Muscle of back (tissue), 11 donors: ENCODE results near the gene TOPORS. TPM values are rescaled to one million over a fixed set of nuclear protein-coding genes. Genes with fewer than 3 reads are reported as not detected.
"Not testable (repeated sequence)": the region's sequence is repeated elsewhere in the genome, so short reads cannot be mapped to it uniquely, and the experiment has no call there.

Experiments
- DNase-seq, 3 donors: peaks; one replicate each; pipeline versions ENCODE4 v3.0.0 to v3.0.0-alpha.2; 2013
- polyA plus RNA-seq, 10 donors: library from polyadenylated mRNA; unstranded; fragments of 120-200 nt; gene quantifications; one replicate each; pipeline ENCODE4 v1.2.1, GENCODE V29; 2013; ENCODE audit not compliant: insufficient read length in 10 of 10

Gene TOPORS
- polyA plus RNA-seq, 10 donors: 15.6 to 21.6 (median 18.7) TPM

- peak; percentile 40 to 71 (median 56) for DNase-seq
These were observed 19.8 kb upstream of the TOPORS start for GRCh38 chr9:32571969-32572899.

- no peak for DNase-seq
These were observed 17.9 kb upstream of the TOPORS start for GRCh38 chr9:32570262-32570661.

- no peak for DNase-seq
These were observed 14.4 kb upstream of the TOPORS start for GRCh38 chr9:32566770-32567169.

DNA sequence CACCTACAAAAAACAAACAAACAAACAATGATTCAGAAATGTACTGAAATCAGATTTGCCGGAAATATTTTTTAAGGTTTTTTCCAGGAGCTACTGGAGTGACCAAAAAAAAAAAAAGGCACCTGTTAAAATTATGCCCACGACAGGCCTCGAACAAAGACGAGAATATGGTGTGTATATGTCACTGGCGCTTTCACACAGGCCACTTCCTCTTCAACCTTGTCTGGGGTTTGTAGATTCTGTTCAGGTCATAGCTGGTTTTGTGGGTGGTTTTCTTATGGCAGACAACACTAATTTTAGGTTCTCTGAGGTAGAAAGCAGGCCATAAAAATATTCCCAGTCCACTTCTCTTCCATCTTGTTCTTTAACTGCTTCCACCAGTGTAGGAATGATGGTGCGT is 13.6 kb upstream of the TOPORS start:
- no peak for DNase-seq

- DNase-seq: no peak
These were observed 6.1 kb upstream of the TOPORS start for GRCh38 chr9:32558408-32558934.

GRCh38 chr9:32554591-32554990 is 2.2 kb upstream of the TOPORS start:
- no peak for DNase-seq

GRCh38 chr9:32554107-32554506 is 1.7 kb upstream of the TOPORS start:
- no peak for DNase-seq

- peak in 2 of 3 donors; percentile 22 to 51 for DNase-seq
These were observed 922 bp downstream of the TOPORS start for GRCh38 chr9:32551276-32552051.

DNA sequence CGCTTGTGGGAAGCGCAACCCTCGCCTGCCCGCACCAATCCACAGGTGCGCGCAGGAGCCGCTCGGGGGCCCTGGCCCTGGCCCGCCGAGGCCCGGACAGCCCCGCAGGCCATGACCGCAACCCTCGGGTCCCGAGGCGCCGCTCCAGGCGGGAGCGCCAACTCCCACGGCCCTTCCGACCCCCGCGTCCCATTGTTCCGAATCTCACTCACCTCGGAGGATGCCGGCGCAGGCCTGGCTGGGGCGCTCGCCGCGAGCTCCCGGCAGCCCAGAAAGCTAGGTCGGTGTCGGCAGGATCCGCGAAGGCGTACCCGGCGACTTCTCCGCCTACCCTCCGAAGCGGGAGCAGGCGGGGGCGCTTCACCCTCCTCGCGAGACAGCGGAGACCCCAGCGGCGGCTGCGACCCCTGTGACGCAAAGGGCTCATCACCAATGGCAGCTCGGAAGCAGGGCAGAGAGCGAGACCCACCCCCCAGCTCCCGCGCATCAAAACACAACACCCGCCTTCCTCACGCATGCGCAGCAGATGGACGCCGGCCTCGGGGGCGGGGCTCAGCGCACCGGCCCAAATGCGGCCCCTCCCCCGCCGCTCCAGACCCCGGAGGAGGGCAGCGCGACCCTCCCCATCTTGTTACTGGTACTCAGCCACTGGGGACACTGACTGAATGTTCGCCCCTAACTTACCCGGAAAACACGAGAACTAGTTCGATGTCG is 1.7 kb downstream of the TOPORS start:
- peak; percentile 93 to 98 (median 96) for DNase-seq

- no peak for DNase-seq
These were observed 2.2 kb downstream of the TOPORS start for GRCh38 chr9:32550150-32550561.

- not testable (repeated sequence) for DNase-seq
These were observed 4.2 kb downstream of the TOPORS start for GRCh38 chr9:32548213-32548612.

DNA sequence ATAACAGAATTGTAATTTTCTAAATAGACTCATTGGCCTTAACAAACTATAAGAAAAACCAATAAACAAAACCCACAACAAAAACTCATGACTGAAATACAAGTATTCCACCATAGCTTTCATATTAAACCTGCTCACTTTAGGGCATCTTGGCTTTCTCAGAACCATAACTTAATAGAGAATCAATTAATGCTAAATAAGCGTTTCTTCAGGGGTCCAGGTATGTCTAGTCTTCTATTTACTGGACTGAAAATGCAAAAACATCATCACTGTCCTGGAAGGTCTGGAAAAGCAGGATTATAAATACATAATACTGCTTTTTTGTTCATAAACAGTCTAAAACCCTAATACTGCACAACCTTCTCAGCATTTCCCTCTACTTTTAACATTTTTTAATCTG is 6.5 kb downstream of the TOPORS start:
- DNase-seq: no peak

DNA sequence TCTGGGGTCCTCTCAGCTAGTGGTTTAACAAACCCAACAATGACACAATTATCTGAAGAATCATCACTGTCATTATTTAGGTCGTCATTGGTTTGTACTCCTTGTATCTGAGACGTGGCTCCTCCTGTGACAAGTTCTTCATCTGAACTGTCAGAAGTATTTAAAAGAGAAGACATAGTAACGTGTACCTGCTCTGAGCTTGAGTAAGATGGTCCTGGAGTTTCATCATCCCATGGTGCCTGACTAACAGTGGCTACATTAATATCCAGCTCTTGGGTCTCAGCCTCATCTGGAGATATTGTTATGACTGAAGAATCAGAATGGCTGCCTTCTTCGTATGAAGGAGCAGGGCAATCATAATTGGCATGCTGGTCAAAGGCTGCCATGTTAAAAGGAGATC is 9.3 kb downstream of the TOPORS start:
- no peak for DNase-seq

GRCh38 chr9:32533816-32534215 is 18.6 kb downstream of the TOPORS start:
- no peak for DNase-seq

- DNase-seq: no peak
These were observed 19.1 kb downstream of the TOPORS start for GRCh38 chr9:32533336-32533735.

DNA sequence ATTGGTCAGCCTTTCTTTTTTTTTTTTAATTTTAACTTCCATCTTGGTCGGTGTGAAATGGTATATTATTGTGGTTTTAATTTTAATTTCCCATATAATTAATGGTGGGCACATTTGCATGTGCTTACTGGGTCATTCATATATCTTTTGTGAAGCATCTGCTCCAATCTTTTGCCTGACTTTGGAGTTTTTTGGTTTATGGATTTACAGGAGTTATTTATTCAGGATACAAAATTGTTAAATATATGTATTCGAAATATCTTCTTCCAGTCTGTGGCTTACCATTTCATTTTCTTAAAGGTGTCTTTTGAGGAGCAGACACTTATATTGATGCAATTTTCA is 25.7 kb downstream of the TOPORS start:
- no peak for DNase-seq

- DNase-seq: peak; percentile 87 to 96 (median 93)
These were observed 26.2 kb downstream of the TOPORS start, which contains the start of gene RIGI for GRCh38 chr9:32526041-32526706. Gene RIGI, minus strand, starts transcription at chr9:32526196. Its CDS starts 30 bp downstream, at chr9:32526166.

DNA sequence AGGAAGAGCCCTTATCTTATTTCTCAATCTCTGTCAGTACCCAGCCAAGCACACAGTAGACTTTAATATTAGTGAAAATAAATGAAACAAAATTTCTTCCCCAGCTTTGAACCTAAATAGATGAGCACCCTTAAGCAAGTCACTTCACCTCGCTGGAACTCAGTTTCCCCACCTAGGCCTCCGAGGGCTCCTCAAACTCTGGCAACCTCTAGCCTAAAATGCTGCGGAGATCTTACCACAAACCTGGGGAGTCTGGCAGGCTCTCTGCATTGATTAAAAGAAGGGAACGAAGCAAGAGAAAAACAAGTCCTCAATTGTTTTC is 26.7 kb downstream of the TOPORS start:
- peak in 1 of 3 donors; percentile 8 for DNase-seq

- peak in 2 of 3 donors; percentile 31 to 55 for DNase-seq
These were observed 27.3 kb downstream of the TOPORS start for GRCh38 chr9:32524892-32525708.

GRCh38 chr9:32524558-32524891 is 27.9 kb downstream of the TOPORS start:
- peak in 1 of 3 donors; percentile 2 for DNase-seq

DNA sequence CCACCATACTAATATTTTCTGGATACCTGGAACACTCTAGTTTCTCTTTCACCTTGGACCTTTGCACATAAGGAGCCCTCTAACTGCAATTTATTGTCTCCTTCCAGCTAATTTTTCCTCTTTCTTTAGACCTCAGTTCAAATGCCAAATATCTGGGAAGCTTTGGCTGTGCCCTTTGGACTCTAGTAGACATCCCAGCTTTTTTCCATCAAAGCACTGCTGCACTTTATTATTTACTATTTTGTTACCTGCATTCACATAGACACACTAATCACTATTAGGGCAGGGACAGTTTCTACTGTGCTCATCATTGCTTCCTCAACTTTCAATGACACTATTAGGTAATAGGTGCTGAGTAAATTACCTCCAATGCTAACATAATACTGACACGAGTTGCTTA is 28.5 kb downstream of the TOPORS start:
- DNase-seq: no peak
